MM.1S (cell line): ENCODE results near the gene CLEC19A.

ENCODE experiments used
- DNase-seq: peaks from one replicate; pipeline ENCODE4 v3.0.0-alpha.2; 2015
- H2AFZ ChIP-seq: fragments of 300-600 bp; sonication (generic); 2 replicates; pipeline ENCODE4 v1.6.0; 2016; ENCODE audit warnings: antibody characterized with exemption, low read length
- H3F3A ChIP-seq: fragments of 300-600 bp; sonication (generic); 2 replicates; pipeline ENCODE4 v1.6.1; 2016; ENCODE audit warnings: mild to moderate bottlenecking, antibody characterized with exemption, low read length, moderate library complexity, mixed read lengths; ENCODE audit not compliant: insufficient read depth
- H3K27ac ChIP-seq: fragments of 300-600 bp; sonication (generic); 2 replicates; pipeline ENCODE4 v1.5.1; 2016; ENCODE audit warnings: mild to moderate bottlenecking, low read length
- H3K27me3 ChIP-seq: fragments of 300-600 bp; sonication (generic); replicated peaks from 2 replicates; pipeline ENCODE4 v1.6.0; 2016; ENCODE audit warnings: low read length; ENCODE audit not compliant: insufficient read depth
- H3K36me3 ChIP-seq: fragments of 300-600 bp; sonication (generic); replicated peaks from 2 replicates; pipeline ENCODE4 v1.6.1; 2016; ENCODE audit warnings: mild to moderate bottlenecking, low read length, mixed read lengths; ENCODE audit not compliant: insufficient read depth
- H3K4me1 ChIP-seq: fragments of 300-600 bp; sonication (generic); 2 replicates; pipeline ENCODE4 v1.6.1; 2016; ENCODE audit warnings: low read length, mixed read lengths
- H3K4me2 ChIP-seq: fragments of 300-600 bp; sonication (generic); 2 replicates; pipeline ENCODE4 v1.6.0; 2016; ENCODE audit warnings: low read depth, low read length
- H3K4me3 ChIP-seq: fragments of 300-600 bp; sonication (generic); 2 replicates; pipeline ENCODE4 v1.5.1; 2016; ENCODE audit warnings: low read length, mixed read lengths
- H3K79me2 ChIP-seq: fragments of 300-600 bp; sonication (generic); 2 replicates; pipeline ENCODE4 v1.6.1; 2016; ENCODE audit warnings: mixed run types, low read length, mixed read lengths
- H3K9ac ChIP-seq: fragments of 300-600 bp; sonication (generic); 2 replicates; pipeline ENCODE4 v1.6.1; 2016; ENCODE audit warnings: low read length, mixed read lengths
- H3K9me2 ChIP-seq: fragments of 300-600 bp; sonication (generic); replicated peaks from 2 replicates; pipeline ENCODE4 v1.6.1; 2016; ENCODE audit warnings: mild to moderate bottlenecking, low read length, mixed read lengths; ENCODE audit not compliant: insufficient read depth
- H3K9me3 ChIP-seq: fragments of 300-600 bp; sonication (generic); replicated peaks from 2 replicates; pipeline ENCODE4 v1.6.1; 2016; ENCODE audit warnings: mild to moderate bottlenecking, low read length, mixed read lengths; ENCODE audit not compliant: insufficient read depth
- H4K20me1 ChIP-seq: fragments of 300-600 bp; sonication (generic); 2 replicates; pipeline ENCODE4 v1.6.1; 2016; ENCODE audit warnings: mild to moderate bottlenecking, low read length, moderate library complexity, mixed read lengths; ENCODE audit not compliant: insufficient read depth
- CTCF ChIP-seq: fragments of 300-600 bp; sonication (generic); IDR thresholded peaks from 2 replicates; pipeline ENCODE4 v1.5.1; 2016; ENCODE audit warnings: antibody characterized with exemption, low read length, mixed read lengths
- EZH2 ChIP-seq: fragments of 300-600 bp; sonication (generic); optimal IDR thresholded peaks from 2 replicates; pipeline ENCODE3; 2017; ENCODE audit warnings: low read depth, mild to moderate bottlenecking, antibody characterized with exemption, low read length, mixed read lengths
- EZH2phosphoT487 ChIP-seq: fragments of 300-600 bp; sonication (generic); IDR thresholded peaks from 2 replicates; pipeline ENCODE4 v1.6.1; 2018; ENCODE audit warnings: antibody characterized with exemption, low read length

CLEC19A gene

GRCh38 chr16:19307587-19308241 is 22.2 kb downstream of the CLEC19A start:
- no peak overlapping the region for H3K4me3 ChIP-seq
- DNase-seq, result peak; percentile 37
- H3K27me3 ChIP-seq, result no peaks in the 10 kb centered on the region
- no peaks in the 10 kb centered on the region for H4K20me1 ChIP-seq
- no peak overlapping the region for H3K27ac ChIP-seq
- TF ChIP-seq CTCF (no peak), EZH2phosphoT487 (no peak), EZH2 (no peak)
- no peak overlapping the region for H3K4me2 ChIP-seq
- no peaks in the 10 kb centered on the region for H3K9me3 ChIP-seq
- no peaks in the 10 kb centered on the region for H3K36me3 ChIP-seq
- H3K79me2 ChIP-seq, result no peaks in the 10 kb centered on the region
- H3K9me2 ChIP-seq, result no peaks in the 10 kb centered on the region
- H2AFZ ChIP-seq, result no peak overlapping the region
- no peaks in the 10 kb centered on the region for H3K4me1 ChIP-seq
- no peaks in the 10 kb centered on the region for H3F3A ChIP-seq
- H3K9ac ChIP-seq, result no peak overlapping the region

GRCh38 chr16:19308392-19308791 is 22.9 kb downstream of the CLEC19A start:
- Histone ChIP-seq H3K4me3 (no peak overlapping the region), H3K9me2 (no peaks in the 10 kb centered on the region), H3K4me2 (no peak overlapping the region), H4K20me1 (no peaks in the 10 kb centered on the region), H3K36me3 (no peaks in the 10 kb centered on the region), H3K27ac (no peak overlapping the region), H3K79me2 (no peaks in the 10 kb centered on the region), H3K9me3 (no peaks in the 10 kb centered on the region), H3K9ac (no peak overlapping the region), H3K27me3 (no peaks in the 10 kb centered on the region), H3F3A (no peaks in the 10 kb centered on the region), H3K4me1 (no peaks in the 10 kb centered on the region), H2AFZ (no peak overlapping the region)
- DNase-seq, result no peak
- no peak for TF ChIP-seq EZH2phosphoT487
- TF ChIP-seq EZH2, result no peak
- TF ChIP-seq CTCF, result no peak

GRCh38 chr16:19309178-19309577 is 23.6 kb downstream of the CLEC19A start:
- Histone ChIP-seq H3K4me2 (no peak overlapping the region), H3K9me2 (no peaks in the 10 kb centered on the region), H3K9me3 (no peaks in the 10 kb centered on the region), H2AFZ (no peak overlapping the region), H3F3A (no peaks in the 10 kb centered on the region), H3K27me3 (no peaks in the 10 kb centered on the region), H3K4me3 (no peak overlapping the region), H3K36me3 (no peaks in the 10 kb centered on the region), H3K4me1 (no peaks in the 10 kb centered on the region), H3K79me2 (no peaks in the 10 kb centered on the region), H3K27ac (no peak overlapping the region), H4K20me1 (no peaks in the 10 kb centered on the region), H3K9ac (no peak overlapping the region)
- DNase-seq, result no peak
- no peak for TF ChIP-seq EZH2phosphoT487
- TF ChIP-seq CTCF, result no peak
- no peak for TF ChIP-seq EZH2
